ENCODE measurements around the gene NOS1AP.

NOS1AP gene

DNA sequence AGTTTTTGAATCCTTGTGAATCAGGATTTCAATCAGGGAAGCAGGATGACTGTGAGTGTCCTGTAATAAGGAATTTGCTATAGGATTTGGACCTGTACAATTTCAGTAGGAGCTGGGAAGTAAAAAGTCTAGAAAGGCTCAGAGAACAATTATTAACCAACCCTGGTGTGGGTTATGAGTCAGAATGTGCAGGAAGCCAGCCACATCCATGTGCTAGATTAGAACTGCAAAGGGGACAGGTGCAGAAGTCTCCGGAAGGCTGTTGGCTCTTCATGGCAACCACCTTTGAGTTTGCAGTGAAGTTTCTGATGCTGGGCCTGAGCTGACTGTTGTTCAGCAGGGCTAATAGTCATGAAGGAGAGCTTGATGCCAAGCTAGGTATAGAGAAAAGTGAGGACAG is 236.5 kb downstream of the NOS1AP start:
- no peak for DNase-seq

GRCh38 chr1:162310337-162310736 is 240.8 kb downstream of the NOS1AP start:
- DNase-seq = no peak

DNA sequence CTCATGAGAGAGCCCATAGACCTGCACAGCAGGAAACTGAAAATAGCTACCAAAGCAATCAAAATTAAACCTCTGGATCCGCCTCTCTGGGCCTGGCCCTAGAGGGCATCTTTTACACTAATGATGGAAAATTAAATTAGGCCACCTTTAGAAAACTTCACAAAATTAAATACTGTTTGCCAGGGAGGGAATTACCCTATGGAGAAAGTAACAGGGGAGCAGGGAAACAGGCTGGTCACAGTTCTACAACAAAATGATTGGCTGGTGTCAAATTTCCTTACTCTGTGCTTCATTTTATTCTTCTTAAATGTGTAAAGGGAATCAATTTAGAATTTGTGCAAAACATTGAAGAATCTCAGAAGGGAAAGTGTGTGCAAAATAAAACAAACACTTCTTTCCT is 244.7 kb downstream of the NOS1AP start:
- DNase-seq = no peak

DNA sequence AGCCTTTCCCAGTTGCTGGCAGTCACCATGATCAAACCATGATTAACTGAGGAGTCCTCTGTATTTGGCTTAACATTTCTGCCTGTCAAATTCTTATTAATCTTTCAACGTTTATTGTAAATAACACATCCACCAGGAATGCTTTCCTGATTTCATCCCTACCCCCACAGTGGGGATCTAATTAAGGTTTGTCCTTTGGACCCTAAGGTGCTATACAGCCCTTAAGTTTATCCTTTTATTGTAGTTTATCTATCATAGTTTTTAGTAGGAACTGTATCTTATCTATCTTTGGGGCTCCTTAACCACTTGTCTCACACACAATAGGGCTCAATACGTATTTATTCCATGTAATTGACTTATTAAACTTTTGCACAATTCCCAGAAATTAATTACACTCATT is 246.2 kb downstream of the NOS1AP start:
- DNase-seq = no peak

DNA sequence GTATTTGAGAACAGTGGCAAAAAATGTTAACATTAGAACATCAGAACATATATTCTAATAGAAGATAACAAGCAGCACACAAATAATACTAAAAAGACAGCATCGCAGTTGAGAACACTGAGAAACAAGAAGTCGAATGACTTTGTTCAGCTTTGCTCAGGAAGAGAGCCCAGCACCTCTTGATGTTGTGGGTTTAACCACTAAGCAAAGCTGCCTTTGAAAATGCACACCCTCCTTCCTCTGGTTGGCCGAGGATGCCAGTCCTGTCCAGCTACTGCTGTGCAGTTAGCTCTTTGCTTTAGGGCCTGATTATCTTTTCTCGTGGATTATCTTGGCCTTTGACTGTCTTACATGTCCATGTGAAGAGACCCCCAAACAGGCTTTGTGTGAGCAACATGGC is 246.7 kb downstream of the NOS1AP start:
- DNase-seq = no peak

DNA sequence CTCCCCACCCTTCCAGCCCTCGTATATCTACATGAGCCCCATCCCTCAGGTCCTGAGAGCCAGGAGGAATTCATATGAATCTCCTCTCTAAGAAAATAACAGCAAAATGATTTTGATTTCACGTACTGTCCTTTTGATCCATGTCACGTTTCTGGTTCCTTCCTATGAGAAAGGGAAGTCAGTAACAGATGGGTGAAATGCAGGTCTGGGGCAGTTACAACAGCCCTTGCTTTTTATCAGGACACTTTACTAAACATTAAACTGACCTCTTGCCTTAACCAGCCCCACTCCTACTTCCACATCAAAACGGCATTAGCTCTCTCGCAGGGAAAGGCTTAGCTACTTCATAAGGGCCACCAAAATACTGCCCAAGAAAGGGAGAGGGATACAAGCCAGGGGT is 248.1 kb downstream of the NOS1AP start:
- no peak for DNase-seq

GRCh38 chr1:162319493-162320175 is 250.1 kb downstream of the NOS1AP start:
- DNase-seq = no peak

DNA sequence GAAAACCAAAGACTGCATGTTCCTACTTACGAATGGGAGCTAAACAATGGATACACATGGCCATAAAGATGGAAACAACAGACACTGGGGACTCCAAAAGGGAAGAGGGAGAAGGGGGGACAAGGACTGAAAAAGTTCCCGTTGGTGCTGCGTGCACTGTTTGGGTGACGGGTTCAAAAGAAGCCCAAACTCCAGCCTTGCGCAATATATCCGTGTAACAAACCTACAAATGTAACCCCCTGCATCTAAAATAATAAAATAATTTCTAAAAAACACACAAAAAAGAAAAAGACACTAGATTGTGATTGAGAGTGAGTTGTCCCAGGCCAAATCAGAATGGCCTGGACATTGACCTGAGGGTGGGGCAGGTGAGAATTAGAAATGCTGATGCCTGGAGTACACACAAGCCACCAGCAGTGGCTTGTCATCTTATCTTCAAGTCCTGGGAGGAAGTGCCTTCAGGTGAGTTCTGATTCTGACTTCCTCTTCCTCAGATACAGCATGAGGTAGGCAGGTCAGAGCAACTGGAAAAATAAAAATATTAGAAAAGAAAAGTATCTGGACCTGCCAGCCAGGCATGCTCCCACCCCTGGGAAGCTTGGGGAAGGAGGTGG is 252.4 kb downstream of the NOS1AP start:
- DNase-seq = no peak

- no peak for DNase-seq
These were observed 253.5 kb downstream of the NOS1AP start for GRCh38 chr1:162323023-162323422.

DNA sequence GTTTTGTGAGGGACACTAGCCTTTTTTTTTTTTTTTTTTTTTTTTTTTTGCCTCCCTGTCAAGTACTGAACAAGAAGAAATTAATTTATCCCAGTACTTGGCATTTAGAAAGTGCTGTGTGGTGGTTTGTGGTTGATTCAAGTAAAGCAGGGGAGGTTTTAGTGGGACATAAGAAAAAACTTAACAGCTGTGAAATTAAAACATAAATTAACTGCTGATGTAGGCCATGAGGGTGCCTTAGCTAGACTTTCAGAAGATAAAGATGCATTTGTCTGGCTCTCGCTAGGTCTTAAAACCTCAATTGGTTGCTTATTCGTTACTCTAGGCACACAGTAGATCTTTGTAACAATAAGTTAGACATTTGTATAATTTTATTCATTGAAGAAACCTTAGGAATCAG is 254.9 kb downstream of the NOS1AP start:
- no peak for DNase-seq

DNA sequence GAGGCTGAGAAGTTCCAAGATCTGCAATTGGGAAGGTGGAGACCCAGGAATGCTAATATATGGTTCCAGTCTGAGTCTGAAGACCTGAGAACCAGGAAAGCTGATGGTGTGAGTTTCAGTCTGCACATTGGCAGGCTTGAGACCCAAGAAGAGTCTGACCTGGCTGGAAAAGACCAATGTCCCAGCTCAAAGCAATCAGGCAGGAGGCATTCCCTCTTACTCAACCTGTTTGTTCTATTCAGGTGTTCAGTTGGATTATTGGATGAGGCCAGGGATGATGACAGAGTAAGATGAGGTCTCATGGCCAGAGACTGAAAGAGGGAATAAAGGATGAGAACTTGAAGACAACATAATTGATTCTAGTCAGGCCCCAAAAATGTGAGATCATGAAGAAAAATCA is 257.1 kb downstream of the NOS1AP start:
- DNase-seq = no peak

DNA sequence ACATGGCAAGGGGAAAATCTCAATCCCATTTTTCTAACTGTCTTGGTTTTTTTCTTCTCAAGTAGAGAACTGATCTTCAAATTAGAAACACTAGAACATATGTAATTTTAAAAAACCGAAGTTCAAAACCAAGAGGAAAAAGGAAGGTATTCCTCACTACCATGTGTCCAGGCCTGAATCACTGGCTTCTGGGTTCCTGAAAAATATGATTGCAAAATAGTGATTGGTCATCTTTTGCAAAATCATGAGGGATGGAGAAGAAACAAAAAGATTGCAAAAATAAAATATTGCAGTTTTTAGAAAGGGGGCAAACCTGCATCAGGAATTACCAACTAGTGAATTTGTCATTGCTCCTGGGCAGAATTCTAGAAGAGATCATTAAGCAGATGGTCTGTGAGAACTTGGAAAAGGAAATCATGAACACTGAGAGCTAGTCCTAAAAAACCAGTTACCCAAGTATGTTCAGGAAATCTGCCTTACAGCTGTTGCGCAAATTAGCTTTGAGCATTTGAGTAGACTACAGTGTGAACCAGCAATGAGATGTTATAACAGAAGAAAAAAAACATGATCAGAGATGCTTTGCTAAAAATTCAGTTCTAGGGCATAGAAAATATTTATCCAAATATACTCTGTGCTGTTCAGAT is 257.8 kb downstream of the NOS1AP start:
- DNase-seq = no peak

GRCh38 chr1:162327788-162328165 is 258.3 kb downstream of the NOS1AP start:
- no peak for DNase-seq

DNA sequence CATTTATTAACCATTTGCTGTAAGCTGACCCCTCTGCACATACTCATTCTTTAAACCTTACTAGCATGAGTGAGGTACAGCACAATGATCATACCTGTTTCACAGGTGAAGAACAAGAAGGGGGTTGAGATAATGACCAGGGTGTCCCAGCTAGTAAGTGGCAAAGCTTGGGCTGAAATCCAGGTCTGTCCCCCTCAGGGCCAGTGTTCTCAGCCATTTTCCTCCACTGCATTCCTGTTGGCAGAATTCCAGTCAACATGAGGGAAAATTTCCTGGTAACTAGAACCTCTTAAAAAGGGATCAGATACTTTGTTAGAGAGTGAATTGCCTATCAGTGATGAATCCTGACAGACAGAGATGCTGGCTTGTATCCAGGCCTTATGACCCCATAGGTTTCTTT is 259.0 kb downstream of the NOS1AP start:
- DNase-seq = no peak

DNA sequence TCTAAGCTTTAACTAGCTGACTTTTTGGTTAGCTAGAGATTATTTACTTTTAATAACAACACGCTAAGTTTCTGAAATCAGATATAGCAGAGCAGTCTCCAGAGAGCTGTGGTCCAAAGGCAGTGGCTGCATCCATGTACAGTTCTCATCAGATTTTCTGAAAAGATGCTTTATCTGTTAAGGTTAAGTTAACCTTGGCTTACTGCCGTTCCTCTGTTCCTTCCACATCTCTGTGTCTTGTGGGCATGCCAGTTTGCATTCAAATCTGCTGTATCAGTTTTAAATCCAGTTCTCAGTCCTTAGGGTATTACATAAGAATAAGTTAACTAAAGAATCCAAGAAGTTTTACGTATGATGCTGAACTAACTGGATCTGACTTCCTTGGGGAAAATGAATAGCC is 260.3 kb downstream of the NOS1AP start:
- no peak for DNase-seq

DNA sequence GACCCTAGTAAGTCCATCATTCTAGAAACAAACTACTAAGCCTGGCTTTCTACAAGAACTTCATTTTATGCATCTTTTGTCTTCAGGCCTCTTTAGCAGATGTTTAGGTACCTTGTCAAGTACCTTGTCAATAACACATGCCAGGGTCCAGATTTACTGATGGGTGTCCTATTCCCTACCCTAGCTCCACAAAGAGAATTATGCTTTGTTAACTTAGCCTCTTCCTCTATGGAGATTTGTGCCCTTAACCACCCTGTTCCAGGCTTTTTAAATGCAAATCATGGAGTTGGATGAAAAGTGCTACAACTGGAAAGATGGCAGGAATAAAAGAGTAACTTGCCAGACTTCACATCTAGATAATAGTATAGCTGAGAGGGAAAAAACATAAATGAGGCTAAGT is 264.5 kb downstream of the NOS1AP start:
- DNase-seq = no peak

- no peak for DNase-seq
These were observed 265.6 kb downstream of the NOS1AP start for GRCh38 chr1:162335126-162335525.

- no peak for DNase-seq
These were observed 267.3 kb downstream of the NOS1AP start for GRCh38 chr1:162336621-162337285.

- no peak for DNase-seq
These were observed 273.0 kb downstream of the NOS1AP start for GRCh38 chr1:162342452-162342983.

DNA sequence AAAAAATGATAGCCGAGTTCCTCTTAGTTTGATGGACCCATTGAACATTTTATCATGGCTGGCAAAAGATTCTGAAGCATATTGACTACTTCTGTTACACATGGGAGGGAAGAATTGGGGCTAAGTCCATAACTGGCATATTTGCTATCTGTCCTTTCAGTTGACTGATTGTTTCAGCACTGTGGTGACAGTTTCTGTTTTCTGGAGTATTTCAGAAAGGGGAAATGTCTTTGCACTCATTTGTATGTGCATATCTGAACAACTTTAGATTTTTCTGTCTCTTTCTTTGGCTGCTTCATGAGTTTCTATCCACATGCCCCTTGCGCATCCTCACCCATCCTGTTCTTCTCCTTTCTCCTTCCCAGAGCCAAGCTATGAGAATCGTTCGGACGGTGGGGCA is 274.0 kb downstream of the NOS1AP start:
- no peak for DNase-seq

GRCh38 chr1:162347281-162347680 is 277.8 kb downstream of the NOS1AP start:
- no peak for DNase-seq

DNA sequence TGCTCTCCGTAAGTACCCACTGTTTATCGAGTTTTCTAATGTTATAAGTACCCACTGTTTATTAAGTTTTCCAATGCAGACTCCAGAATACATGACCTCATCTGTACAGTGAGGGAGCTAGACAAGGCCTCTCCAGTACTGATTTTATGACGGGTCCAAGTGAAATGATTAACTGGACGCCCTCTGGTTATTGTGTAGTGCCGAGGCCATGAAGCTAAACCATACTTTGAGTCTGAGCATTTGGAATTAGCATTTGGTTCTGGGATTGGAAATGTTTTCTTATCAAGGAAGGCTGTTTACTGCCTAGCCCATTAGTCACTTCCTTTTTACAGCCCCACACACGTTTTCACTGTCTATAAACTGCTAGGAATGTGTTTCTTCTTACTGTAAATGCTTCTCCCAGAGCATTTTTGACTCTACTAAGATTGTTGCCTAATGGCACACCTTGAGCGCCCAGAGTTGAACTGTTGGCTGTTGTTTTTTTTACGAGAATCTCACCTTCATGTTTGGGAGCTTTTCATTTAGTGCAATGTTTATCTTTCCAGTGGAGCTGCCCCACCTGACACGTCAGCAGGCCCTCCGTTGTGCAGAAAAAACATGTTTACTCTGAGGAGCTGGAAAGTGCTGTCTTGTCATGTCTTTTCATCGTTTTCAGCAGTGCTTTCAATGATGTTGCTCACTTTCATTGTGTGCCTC is 280.3 kb downstream of the NOS1AP start:
- DNase-seq = no peak

DNA sequence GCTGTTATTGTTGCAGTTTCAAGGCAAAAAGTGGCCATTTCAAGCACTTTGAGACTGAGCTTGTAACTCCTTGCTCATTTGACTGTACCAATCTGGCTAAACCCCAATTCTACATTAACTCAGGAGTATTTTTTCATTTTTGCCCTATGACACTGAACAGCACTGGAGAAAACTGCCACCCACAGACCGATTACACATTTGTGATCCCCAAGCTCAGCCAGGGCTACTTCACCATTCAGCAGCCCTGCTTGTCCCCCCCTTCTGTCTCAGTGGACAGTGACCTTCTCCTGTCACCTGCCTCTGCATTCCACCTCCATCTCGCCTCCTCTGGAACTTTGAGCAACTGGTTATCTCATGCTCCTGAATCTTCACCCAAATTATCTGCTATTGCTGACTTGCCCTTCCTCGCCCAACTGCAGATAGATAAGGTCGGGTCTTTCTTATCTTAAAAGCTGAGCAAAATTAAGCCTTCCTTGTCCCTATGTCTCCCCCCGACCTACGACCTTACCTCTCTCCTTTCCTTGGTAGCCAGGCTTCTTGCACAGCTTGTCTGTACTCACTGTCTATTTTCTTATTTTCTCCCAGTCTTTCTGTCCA is 281.9 kb downstream of the NOS1AP start:
- no peak for DNase-seq
